ENCODE results near the gene SHROOM3. TPM values are rescaled to one million over a fixed set of nuclear protein-coding genes. Genes with fewer than 3 reads are reported as not detected.

SHROOM3 gene
- total RNA-seq, 6 experiments from 2014 or later = 39.1 to 98.7 (median 40.9) TPM

DNA sequence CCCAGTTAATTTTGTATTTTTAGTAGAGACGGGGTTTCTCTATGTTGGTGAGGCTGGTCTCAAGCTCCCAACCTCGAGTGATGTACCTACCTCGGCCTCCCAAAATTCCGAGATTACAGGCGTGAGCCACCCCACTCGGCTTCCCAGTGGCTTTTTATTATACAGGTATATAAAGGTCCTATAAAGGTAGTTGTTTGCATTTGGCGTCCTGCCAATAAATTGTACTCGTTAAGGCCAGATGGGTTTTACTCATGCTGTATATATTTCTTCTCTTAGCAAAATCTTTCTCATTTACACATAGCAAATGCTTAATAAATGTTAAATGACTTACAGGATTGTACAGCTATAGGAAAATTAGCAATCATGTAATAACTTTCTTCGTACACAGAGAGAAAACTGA is 6.9 kb downstream of the SHROOM3 start:
- Mint-ChIP-seq H3K36me3 (ENCODE audit: low read depth) (no peaks in the 10 kb centered on the region), H3K4me3 (no peak overlapping the region), H3K27me3 (ENCODE audit: insufficient read depth) (peaks cover 17% of the 10 kb centered on the region), H3K4me1 (ENCODE audit: low read depth) (no peaks in the 10 kb centered on the region), H3K9me3 (no peaks in the 10 kb centered on the region), H3K27ac (no peak overlapping the region)
- TF ChIP-seq, protein P1, sequence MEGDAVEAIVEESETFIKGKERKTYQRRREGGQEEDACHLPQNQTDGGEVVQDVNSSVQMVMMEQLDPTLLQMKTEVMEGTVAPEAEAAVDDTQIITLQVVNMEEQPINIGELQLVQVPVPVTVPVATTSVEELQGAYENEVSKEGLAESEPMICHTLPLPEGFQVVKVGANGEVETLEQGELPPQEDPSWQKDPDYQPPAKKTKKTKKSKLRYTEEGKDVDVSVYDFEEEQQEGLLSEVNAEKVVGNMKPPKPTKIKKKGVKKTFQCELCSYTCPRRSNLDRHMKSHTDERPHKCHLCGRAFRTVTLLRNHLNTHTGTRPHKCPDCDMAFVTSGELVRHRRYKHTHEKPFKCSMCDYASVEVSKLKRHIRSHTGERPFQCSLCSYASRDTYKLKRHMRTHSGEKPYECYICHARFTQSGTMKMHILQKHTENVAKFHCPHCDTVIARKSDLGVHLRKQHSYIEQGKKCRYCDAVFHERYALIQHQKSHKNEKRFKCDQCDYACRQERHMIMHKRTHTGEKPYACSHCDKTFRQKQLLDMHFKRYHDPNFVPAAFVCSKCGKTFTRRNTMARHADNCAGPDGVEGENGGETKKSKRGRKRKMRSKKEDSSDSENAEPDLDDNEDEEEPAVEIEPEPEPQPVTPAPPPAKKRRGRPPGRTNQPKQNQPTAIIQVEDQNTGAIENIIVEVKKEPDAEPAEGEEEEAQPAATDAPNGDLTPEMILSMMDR (IDR thresholded peaks at IDR 0.05) = no peak
- no peak for DNase-seq

DNA sequence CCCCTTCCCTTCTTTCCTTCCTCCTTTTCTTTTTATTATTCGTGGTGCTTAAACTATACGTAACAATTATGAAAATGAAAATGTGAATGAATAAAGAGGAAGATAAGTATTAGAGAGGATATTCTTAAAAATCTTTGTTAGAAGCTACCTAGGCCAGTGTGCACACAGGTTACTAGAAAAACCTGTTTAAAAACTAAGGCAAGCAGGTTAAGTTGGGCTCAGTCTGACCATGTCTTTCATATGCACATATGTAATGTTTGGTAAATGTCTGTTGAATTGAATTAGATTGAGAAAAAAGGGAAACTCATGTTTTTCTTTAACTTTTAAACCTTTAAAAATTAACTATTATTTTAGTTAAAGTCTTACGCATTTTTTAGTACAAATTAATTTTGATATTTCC is 7.8 kb downstream of the SHROOM3 start:
- DNase-seq = no peak
- no peaks in the 10 kb centered on the region for H3K9me3 Mint-ChIP-seq
- no peak overlapping the region for H3K4me3 Mint-ChIP-seq
- TF ChIP-seq, protein P1 (IDR thresholded peaks at IDR 0.05) = no peak
- H3K27me3 Mint-ChIP-seq (ENCODE audit: insufficient read depth) = peaks cover 18% of the 10 kb centered on the region
- no peaks in the 10 kb centered on the region for H3K4me1 Mint-ChIP-seq (ENCODE audit: low read depth)
- H3K36me3 Mint-ChIP-seq (ENCODE audit: low read depth) = no peaks in the 10 kb centered on the region
- H3K27ac Mint-ChIP-seq = no peak overlapping the region

DNA sequence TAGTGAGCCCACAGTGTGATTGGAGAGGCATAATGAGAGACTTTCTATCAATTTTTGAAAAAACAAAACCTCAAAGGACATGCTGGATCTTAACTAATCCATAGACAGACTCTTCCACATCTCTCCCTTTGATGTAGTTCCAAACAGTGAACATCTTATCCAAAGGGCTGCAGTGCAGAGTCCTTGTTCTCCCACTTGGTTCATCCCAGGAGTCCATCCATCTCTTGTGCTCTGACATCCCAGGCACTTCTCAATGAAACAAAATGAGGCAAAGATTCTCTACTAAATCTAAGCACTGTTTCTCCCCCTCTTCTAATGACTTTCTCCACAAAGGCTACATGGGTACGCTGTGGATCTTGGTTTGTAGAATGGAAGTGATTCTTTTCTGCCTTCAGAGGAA is 8.3 kb downstream of the SHROOM3 start:
- Mint-ChIP-seq H3K27me3 (ENCODE audit: insufficient read depth) (peaks cover 16% of the 10 kb centered on the region), H3K27ac (no peak overlapping the region), H3K9me3 (no peaks in the 10 kb centered on the region), H3K4me3 (no peak overlapping the region), H3K4me1 (ENCODE audit: low read depth) (no peaks in the 10 kb centered on the region), H3K36me3 (ENCODE audit: low read depth) (no peaks in the 10 kb centered on the region)
- no peak for DNase-seq
- TF ChIP-seq, protein P1 (IDR thresholded peaks at IDR 0.05) = no peak

DNA sequence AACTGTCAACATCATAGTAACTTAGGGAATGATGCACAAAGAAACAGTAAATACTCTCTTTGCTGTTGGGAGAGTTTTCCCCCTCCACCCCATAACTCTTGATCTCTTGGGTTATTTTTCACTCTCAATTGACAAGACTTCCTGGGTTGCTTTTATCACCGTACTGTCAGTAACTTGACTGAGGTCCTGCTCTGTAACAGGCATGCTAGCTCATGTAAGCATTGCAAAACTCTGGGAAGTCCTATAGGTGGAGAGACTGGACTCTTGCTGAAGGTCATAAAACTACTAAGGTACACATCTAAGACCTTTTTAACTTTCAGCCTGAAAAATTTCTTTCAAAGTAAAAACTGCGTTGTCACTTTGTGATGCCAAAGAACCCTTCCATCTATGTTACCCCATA is 10.9 kb downstream of the SHROOM3 start:
- H3K27me3 Mint-ChIP-seq (ENCODE audit: insufficient read depth) = peaks cover 13% of the 10 kb centered on the region

DNA sequence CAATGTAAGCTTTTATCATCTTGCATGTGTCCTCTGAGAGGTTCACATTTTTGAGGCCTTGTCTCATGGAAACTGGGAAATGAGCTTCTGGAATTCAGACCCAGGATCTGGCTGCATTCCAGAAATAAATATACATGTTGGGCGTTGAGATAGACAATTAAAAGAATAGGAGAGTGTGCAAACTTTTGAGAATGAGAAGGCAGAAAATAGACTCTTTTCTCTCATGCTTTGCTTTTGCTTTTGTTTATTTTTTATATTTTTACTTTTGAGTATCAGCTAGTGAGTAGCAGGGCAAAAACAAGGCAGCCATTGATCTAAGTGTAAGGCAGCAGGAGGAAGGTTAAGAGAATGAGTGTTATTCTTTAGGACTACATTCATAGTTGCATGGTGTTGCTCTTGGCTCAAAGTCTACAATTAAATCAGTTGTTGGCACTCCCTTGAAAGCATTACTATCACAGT is 12.4 kb downstream of the SHROOM3 start:
- Mint-ChIP-seq H3K27ac (no peak overlapping the region), H3K36me3 (ENCODE audit: low read depth) (no peaks in the 10 kb centered on the region), H3K4me3 (no peak overlapping the region), H3K27me3 (ENCODE audit: insufficient read depth) (peaks cover 16% of the 10 kb centered on the region), H3K4me1 (ENCODE audit: low read depth) (no peaks in the 10 kb centered on the region), H3K9me3 (no peaks in the 10 kb centered on the region)
- TF ChIP-seq, protein P1 (IDR thresholded peaks at IDR 0.05) = no peak
- no peak for DNase-seq

More for the DNA sequence above, 10.9 kb downstream of the SHROOM3 start:
- H3K36me3 Mint-ChIP-seq (ENCODE audit: low read depth) = no peaks in the 10 kb centered on the region
- DNase-seq = no peak
- H3K4me3 Mint-ChIP-seq = no peak overlapping the region
- no peak overlapping the region for H3K27ac Mint-ChIP-seq
- H3K4me1 Mint-ChIP-seq (ENCODE audit: low read depth) = no peaks in the 10 kb centered on the region
- no peaks in the 10 kb centered on the region for H3K9me3 Mint-ChIP-seq
- TF ChIP-seq, protein P1 (IDR thresholded peaks at IDR 0.05) = no peak

DNA sequence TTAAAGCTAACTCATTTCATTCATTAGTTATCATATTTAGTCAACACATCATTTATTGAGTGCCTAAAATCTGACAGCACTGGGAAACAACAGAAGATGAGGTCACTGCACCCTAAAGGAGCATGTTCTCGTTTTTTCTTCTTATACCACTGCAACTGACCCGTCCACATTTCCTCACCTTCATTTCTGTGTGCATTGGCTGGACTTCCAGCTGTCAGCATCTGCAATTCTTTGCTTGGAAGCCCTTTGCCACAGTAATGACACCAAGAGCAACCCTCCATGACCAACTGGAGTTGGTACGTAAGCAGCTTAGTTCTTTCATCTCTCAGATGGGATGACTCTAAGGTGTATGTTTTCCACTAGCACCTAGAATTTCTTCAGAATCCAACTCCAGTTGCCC is 13.2 kb downstream of the SHROOM3 start:
- no peak for DNase-seq
- no peaks in the 10 kb centered on the region for H3K4me1 Mint-ChIP-seq (ENCODE audit: low read depth)
- no peaks in the 10 kb centered on the region for H3K9me3 Mint-ChIP-seq
- no peaks in the 10 kb centered on the region for H3K36me3 Mint-ChIP-seq (ENCODE audit: low read depth)
- TF ChIP-seq, protein P1 (IDR thresholded peaks at IDR 0.05) = no peak
- H3K27ac Mint-ChIP-seq = no peak overlapping the region
- peaks cover 16% of the 10 kb centered on the region for H3K27me3 Mint-ChIP-seq (ENCODE audit: insufficient read depth)
- no peak overlapping the region for H3K4me3 Mint-ChIP-seq
